ENCODE data around the gene CAST. TPM values are rescaled to one million over a fixed set of nuclear protein-coding genes. Genes with fewer than 3 reads are reported as not detected.
A peak's percentile ranks its signal among the peaks of the same experiment; 100 is the strongest.
"Not testable (repeated sequence)": the region's sequence is repeated elsewhere in the genome, so short reads cannot be mapped to it uniquely, and the experiment has no call there.

CAST gene
- total RNA-seq (2022) (342 and 395 TPM in 2 replicates), Bru-seq, nascent RNA (percentile 95 among the genes with signal in this experiment), BruChase-seq, experiment 1, labeled RNA remaining after a 6-hour chase (percentile 93 among the genes with signal in this experiment), BruChase-seq, experiment 2, labeled RNA remaining after a 2-hour chase (percentile 89 among the genes with signal in this experiment)
- long read RNA-seq, full-length matches to known transcripts: 104 of 330 reads
- long read RNA-seq, partial matches to known transcripts: 94 of 330 reads
- long read RNA-seq, other reads (novel, unspliced or antisense): 132 of 330 reads

- Mint-ChIP-seq H3K9me3 (ENCODE audit: low read depth, unreplicated experiment) (no peaks in the 10 kb centered on the region), H3K27me3 (ENCODE audit: unreplicated experiment) (no peaks in the 10 kb centered on the region), H3K27ac (ENCODE audit: unreplicated experiment) (peak within 1 kb of the TSS; percentile 79), H3K4me3 (ENCODE audit: low read depth, unreplicated experiment) (peak within 1 kb of the TSS; percentile 97), H3K4me1 (ENCODE audit: low read depth, unreplicated experiment) (peaks cover 62% of the 10 kb centered on the region), H3K36me3 (ENCODE audit: insufficient read depth, unreplicated experiment) (peaks cover 30% of the 10 kb centered on the region)
- no TSS peak for BruUV-seq (replicated peaks)
- CTCF ChIA-PET: interaction anchor here (0.6 to 3.4 kb wide), 10 partner anchors 26 to 1160 kb away, joined by 3 to 18 read pairs (median 6); no protein-coding TSS in a partner anchor
- intact Hi-C loops (cut with micrococcal nuclease; ENCODE audit: unreplicated experiment): loop anchor here (1.0 to 5.0 kb wide), 2 partner anchors 35 to 40 kb away; no protein-coding TSS in a partner anchor
- TF ChIP-seq CTCF (IDR thresholded peaks at IDR 0.05; ENCODE audit: unreplicated experiment): no peak
- peak; percentile 97 for DNase-seq
Measured at GRCh38 chr5:96661855-96662724, at the start of gene CAST. TSS of gene CAST (plus strand) at chr5:96662376. CDS start at chr5:96662423, 47 bp downstream.

GRCh38 chr5:96614110-96614691 is 48.0 kb upstream of the CAST start:
- peaks cover 34% of the 10 kb centered on the region for H3K4me1 Mint-ChIP-seq (ENCODE audit: low read depth, unreplicated experiment)
- BruUV-seq (replicated peaks): no TSS peak
- TF ChIP-seq CTCF (IDR thresholded peaks at IDR 0.05; ENCODE audit: unreplicated experiment): peak; percentile 68
- peak overlapping the region; percentile 34 for H3K27ac Mint-ChIP-seq (ENCODE audit: unreplicated experiment)
- peaks cover 10% of the 10 kb centered on the region for H3K36me3 Mint-ChIP-seq (ENCODE audit: insufficient read depth, unreplicated experiment)
- peaks cover 3% of the 10 kb centered on the region for H3K9me3 Mint-ChIP-seq (ENCODE audit: low read depth, unreplicated experiment)
- CTCF ChIA-PET: interaction anchor here (0.6 to 1.9 kb wide), 30 partner anchors 12 to 550 kb away, joined by 3 to 20 read pairs (median 4); partner anchors contain the start of genes CAST and LIX1
- peak overlapping the region; percentile 29 for H3K4me3 Mint-ChIP-seq (ENCODE audit: low read depth, unreplicated experiment)
- no peaks in the 10 kb centered on the region for H3K27me3 Mint-ChIP-seq (ENCODE audit: unreplicated experiment)
- DNase-seq: peak; percentile 73
- intact Hi-C loops (cut with micrococcal nuclease; ENCODE audit: unreplicated experiment): loop anchor here (1.0 to 5.0 kb wide), 5 partner anchors 13 to 549 kb away; partner anchors contain the start of gene ERAP2

- CTCF ChIA-PET: interaction anchor here (0.7 to 1.9 kb wide), 9 partner anchors 47 to 119 kb away, joined by 3 to 20 read pairs (median 5); partner anchors contain the start of gene CAST
- Mint-ChIP-seq H3K27ac (ENCODE audit: unreplicated experiment) (peak overlapping the region; percentile 95), H3K27me3 (ENCODE audit: unreplicated experiment) (no peaks in the 10 kb centered on the region), H3K36me3 (ENCODE audit: insufficient read depth, unreplicated experiment) (peaks cover 10% of the 10 kb centered on the region), H3K4me3 (ENCODE audit: low read depth, unreplicated experiment) (no peak overlapping the region), H3K4me1 (ENCODE audit: low read depth, unreplicated experiment) (peaks cover 34% of the 10 kb centered on the region), H3K9me3 (ENCODE audit: low read depth, unreplicated experiment) (peaks cover under 1% of the 10 kb centered on the region)
- BruUV-seq (replicated peaks): no TSS peak
- intact Hi-C loops (cut with micrococcal nuclease; ENCODE audit: unreplicated experiment): loop anchor here (2.0 kb wide), 1 partner anchor 548 kb away; no protein-coding TSS in a partner anchor
- TF ChIP-seq CTCF (IDR thresholded peaks at IDR 0.05; ENCODE audit: unreplicated experiment): no peak
- DNase-seq: no peak
Measured at GRCh38 chr5:96615223-96615622, 47.0 kb upstream of the CAST start.

- DNase-seq: no peak
- Mint-ChIP-seq H3K9me3 (ENCODE audit: low read depth, unreplicated experiment) (peaks cover 3% of the 10 kb centered on the region), H3K27ac (ENCODE audit: unreplicated experiment) (no peak overlapping the region), H3K36me3 (ENCODE audit: insufficient read depth, unreplicated experiment) (peaks cover 10% of the 10 kb centered on the region), H3K4me3 (ENCODE audit: low read depth, unreplicated experiment) (no peak overlapping the region), H3K27me3 (ENCODE audit: unreplicated experiment) (no peaks in the 10 kb centered on the region), H3K4me1 (ENCODE audit: low read depth, unreplicated experiment) (peaks cover 34% of the 10 kb centered on the region)
- intact Hi-C loops (cut with micrococcal nuclease; ENCODE audit: unreplicated experiment): no loop called here
- TF ChIP-seq CTCF (IDR thresholded peaks at IDR 0.05; ENCODE audit: unreplicated experiment): no peak
- no TSS peak for BruUV-seq (replicated peaks)
- CTCF ChIA-PET: interaction anchor here (0.9 kb wide), 1 partner anchor 65 kb away, joined by 3 read pairs; no protein-coding TSS in a partner anchor
Measured at GRCh38 chr5:96616801-96617200, 45.4 kb upstream of the CAST start.

- H3K9me3 Mint-ChIP-seq (ENCODE audit: low read depth, unreplicated experiment); intact Hi-C loops (cut with micrococcal nuclease; ENCODE audit: unreplicated experiment); H3K27ac Mint-ChIP-seq (ENCODE audit: unreplicated experiment); BruUV-seq (replicated peaks); DNase-seq; H3K27me3 Mint-ChIP-seq (ENCODE audit: unreplicated experiment); H3K4me3 Mint-ChIP-seq (ENCODE audit: low read depth, unreplicated experiment): not testable (repeated sequence)
- CTCF ChIA-PET: interaction anchor here (0.6 kb wide), 1 partner anchor 148 kb away, joined by 3 read pairs; no protein-coding TSS in a partner anchor
- Mint-ChIP-seq H3K4me1 (ENCODE audit: low read depth, unreplicated experiment) (peaks cover 34% of the 10 kb centered on the region), H3K36me3 (ENCODE audit: insufficient read depth, unreplicated experiment) (peaks cover 10% of the 10 kb centered on the region)
Measured at GRCh38 chr5:96618311-96619016, 43.7 kb upstream of the CAST start.
